Ectodermal cell (in vitro differentiated cells): ENCODE measurements around the gene LIPT2.

Experiments used
- H3K27ac ChIP-seq: 2 replicates; pipeline ENCODE4 v1.7.0; 2013; ENCODE audit warnings: mild to moderate bottlenecking, low read depth, low read length; ENCODE audit not compliant: insufficient read depth, poor library complexity, severe bottlenecking
- H3K27me3 ChIP-seq: 2 replicates; pipeline ENCODE4 v1.7.0; 2013; ENCODE audit warnings: mild to moderate bottlenecking, low read length; ENCODE audit not compliant: insufficient read depth, control insufficient read depth, poor library complexity, severe bottlenecking
- H3K36me3 ChIP-seq: one replicate; pipeline ENCODE4 v1.7.0; 2013; ENCODE audit warnings: low read length; ENCODE audit not compliant: control insufficient read depth, insufficient read depth
- H3K4me1 ChIP-seq: one replicate; pipeline ENCODE4 v1.7.0; 2013; ENCODE audit warnings: low read length; ENCODE audit not compliant: control insufficient read depth, insufficient read depth
- H3K4me3 ChIP-seq: 2 replicates; pipeline ENCODE4 v1.7.0; 2013; ENCODE audit warnings: low read depth, low read length, control low read depth; ENCODE audit not compliant: insufficient read depth
- H3K9me3 ChIP-seq: 2 replicates; pipeline ENCODE4 v1.7.0; 2013; ENCODE audit warnings: mild to moderate bottlenecking, low read length, moderate library complexity; ENCODE audit not compliant: control insufficient read depth
- WGBS, 2 experiments: methylation state at CpG; one replicate each; pipeline ENCODE4 v1.1.7; 2013; ENCODE audit warnings: missing lambda C conversion rate in 2 of 2; 5-methylcytosine and 5-hydroxymethylcytosine counted together

Gene LIPT2

DNA sequence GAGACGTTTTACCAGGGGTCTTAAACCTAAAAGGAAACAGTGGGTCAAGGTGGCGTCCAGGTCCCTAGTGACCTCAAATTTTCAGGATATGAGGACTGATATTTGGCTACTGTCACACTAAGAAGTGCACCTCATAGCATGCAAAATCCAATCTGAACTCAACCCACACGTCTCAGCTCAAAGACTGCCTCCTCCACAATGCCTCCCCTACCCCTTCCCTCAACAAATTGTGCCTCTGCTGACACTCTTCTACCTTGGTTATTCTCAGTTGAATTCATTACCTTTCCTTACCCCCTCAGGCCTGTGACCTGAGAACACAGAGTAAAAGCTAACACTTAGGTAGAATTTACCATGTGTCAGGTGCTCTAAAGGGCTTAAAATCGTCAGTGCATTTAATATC lies 12.4 kb upstream of the LIPT2 start:
- Histone ChIP-seq H3K36me3 (no peaks in the 10 kb centered on the region), H3K27me3 (no peaks in the 10 kb centered on the region), H3K4me3 (no peak overlapping the region), H3K4me1 (no peaks in the 10 kb centered on the region), H3K27ac (no peak overlapping the region), H3K9me3 (peaks cover 8% of the 10 kb centered on the region)
- 88 to 89% methylated on average over 4 of the region's 4 CpGs for WGBS, 2 experiments

DNA sequence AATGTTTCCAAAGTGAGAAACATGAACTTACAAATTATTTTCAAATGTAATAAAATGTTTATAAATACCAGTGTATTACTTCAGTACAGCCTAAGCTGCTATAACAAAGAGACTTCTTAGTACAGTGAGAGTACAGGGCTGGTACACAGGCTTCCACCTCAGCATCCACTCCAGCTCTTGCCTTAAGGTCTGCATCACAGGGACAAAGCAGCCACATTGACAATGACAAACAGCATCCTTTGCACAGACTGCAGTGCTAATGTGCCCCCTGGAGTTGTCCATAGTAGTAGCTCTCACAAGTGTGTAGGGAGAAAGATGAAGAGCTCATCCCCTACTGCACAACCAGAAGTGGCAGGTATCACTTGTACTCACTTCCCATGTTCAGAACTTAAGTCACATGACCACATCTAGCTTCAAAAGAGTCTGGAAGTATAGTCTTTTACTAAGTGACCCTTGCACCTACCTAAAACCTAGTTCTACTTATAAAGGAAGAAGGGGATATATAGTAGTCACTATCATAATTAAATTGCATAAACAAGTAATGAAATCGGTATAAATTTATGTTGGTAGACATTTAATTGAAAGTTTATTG lies 10.7 kb upstream of the LIPT2 start:
- H3K4me3 ChIP-seq: no peak overlapping the region
- no peaks in the 10 kb centered on the region for H3K4me1 ChIP-seq
- no peaks in the 10 kb centered on the region for H3K36me3 ChIP-seq
- H3K9me3 ChIP-seq: peaks cover 8% of the 10 kb centered on the region
- H3K27ac ChIP-seq: no peak overlapping the region
- no peaks in the 10 kb centered on the region for H3K27me3 ChIP-seq
- WGBS, 2 experiments: 100% methylated on average over 1 of the region's 1 CpG

DNA sequence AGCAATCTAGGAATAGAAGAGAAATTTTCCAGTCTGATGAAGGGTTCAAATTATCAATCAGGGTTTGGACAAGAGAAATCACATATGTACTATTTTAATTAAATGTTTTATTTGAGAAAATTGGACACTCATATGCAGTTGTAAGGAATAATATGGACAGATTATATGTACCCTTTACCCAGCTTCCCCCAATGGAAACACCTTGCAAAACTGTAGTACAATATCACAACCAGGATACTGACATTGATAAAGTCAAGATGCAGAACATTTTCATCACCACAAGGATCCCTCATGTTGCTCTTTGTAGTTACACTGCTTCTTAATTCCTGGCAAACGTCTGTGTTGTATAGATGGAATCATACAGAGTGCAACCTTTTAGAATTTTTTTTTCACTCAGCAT lies 1.4 kb upstream of the LIPT2 start:
- H3K27me3 ChIP-seq: no peaks in the 10 kb centered on the region
- no peak overlapping the region for H3K27ac ChIP-seq
- H3K9me3 ChIP-seq: no peaks in the 10 kb centered on the region
- no peaks in the 10 kb centered on the region for H3K36me3 ChIP-seq
- no peak overlapping the region for H3K4me3 ChIP-seq
- no peaks in the 10 kb centered on the region for H3K4me1 ChIP-seq
- 100% methylated on average over 1 of the region's 1 CpG for WGBS, 2 experiments

DNA sequence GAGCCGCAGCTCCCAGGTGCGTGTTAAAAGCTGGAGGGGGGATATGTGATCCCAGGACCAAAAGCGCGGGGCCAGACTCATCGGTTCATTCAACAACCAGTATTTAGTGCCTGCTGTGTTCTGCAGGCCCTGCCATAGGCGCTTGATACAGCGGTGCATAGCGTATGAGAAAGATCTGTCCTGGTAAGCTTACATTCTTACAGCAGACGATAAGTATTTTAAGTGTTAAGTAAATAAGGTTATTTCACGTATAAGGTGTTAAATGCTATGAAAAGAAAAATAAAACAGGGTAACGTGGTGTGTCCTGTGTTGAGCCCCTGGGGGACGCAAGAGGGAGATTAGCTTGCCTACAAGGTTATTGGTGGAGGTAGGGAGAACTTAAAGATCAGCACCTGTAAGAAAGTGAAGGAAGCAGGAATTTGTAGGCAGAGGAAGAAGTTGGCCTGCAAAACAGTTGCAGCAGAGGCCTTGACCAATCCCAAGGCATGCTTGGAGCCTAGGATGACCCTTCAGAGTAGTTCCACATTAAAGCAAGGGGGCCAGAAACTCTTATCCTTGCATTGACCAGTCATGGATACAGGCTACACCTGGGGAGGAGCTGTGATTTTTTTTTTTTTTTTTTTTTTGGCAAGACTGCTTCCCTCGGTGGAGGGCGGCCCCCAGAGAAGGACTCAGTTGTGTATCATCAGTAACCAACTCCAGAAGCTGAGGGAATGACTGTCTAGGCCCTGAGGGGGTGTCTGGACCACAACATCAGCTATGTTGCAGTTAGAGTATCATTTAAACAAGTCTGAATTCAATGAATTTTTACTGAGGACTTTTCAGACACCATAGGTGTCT lies 487 bp upstream of the LIPT2 start:
- peak overlapping the region; percentile 96 for H3K27ac ChIP-seq
- no peaks in the 10 kb centered on the region for H3K9me3 ChIP-seq
- peak overlapping the region; percentile 89 for H3K4me3 ChIP-seq
- no peaks in the 10 kb centered on the region for H3K4me1 ChIP-seq
- H3K27me3 ChIP-seq: no peaks in the 10 kb centered on the region
- WGBS, 2 experiments: 13 to 15% methylated on average over 14 of the region's 14 CpGs
- no peaks in the 10 kb centered on the region for H3K36me3 ChIP-seq

DNA sequence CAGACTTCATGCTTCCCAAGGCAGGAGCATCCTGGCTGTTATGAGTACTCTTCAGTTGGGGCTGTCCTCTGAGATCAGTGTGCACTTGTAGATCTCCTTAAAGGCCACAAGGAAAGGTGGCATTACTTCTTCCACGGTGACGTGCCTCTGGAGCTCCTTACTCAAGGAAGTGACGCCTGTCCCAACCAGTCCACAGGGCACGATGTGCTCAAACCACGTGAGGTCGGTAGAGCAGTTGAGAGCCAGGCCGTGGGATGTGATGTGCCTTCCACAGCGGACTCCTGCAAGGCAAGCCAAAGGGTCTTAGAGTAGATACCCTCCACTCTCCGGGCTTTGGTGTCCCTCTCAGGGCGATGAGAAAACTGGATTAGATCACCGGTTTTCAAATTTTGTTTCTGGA lies 1.4 kb downstream of the LIPT2 start:
- WGBS, 2 experiments: 95 to 96% methylated on average over 11 of the region's 11 CpGs
- H3K4me1 ChIP-seq: no peaks in the 10 kb centered on the region
- H3K27ac ChIP-seq: no peak overlapping the region
- no peaks in the 10 kb centered on the region for H3K9me3 ChIP-seq
- no peaks in the 10 kb centered on the region for H3K36me3 ChIP-seq
- no peak overlapping the region for H3K4me3 ChIP-seq
- no peaks in the 10 kb centered on the region for H3K27me3 ChIP-seq

DNA sequence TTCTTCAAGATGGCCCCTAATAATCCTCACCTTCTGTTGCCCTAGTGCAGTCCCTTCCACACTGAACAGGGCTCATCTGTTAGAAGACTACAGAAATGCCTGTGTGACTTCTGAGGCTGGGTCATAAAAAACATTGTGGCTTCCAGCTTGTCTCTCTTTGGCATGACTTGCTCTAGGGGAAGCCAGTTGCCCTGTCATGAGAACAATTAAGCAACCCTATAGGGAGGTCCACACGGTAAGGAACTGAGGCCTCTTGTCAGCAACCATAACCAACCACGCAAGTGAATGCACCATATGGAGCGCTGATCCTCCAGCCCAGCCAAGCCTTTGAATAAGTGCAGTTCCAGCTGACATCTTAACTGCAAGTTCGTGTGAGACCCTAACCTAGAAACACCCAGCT lies 2.6 kb downstream of the LIPT2 start:
- Histone ChIP-seq H3K36me3 (no peaks in the 10 kb centered on the region), H3K4me1 (no peaks in the 10 kb centered on the region)
- 91 to 93% methylated on average over 4 of the region's 4 CpGs for WGBS, 2 experiments

DNA sequence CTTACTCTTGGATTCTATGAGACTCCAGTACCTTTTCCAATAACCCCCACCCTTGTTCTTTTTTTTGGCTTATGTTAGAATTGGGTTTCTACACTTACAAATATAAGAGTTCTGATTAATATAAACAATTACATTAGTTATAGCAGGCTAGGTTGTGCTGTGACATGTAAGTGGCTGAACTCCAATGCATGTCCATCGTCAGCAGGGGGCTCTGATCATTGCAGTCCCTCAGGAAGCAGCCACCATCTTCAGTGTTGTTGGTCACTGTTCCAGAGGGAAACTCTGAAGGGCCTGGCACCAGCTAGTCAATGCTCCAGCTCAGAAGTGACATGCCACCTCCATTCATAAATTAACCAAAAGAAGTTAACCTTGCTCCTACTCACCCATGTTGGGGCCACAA lies 5.6 kb downstream of the LIPT2 start:
- no peaks in the 10 kb centered on the region for H3K36me3 ChIP-seq
- H3K4me3 ChIP-seq: no peak overlapping the region
- H3K27ac ChIP-seq: no peak overlapping the region
- WGBS, 2 experiments: 78 to 91% methylated on average over 1 of the region's 1 CpG
- no peaks in the 10 kb centered on the region for H3K27me3 ChIP-seq
- no peaks in the 10 kb centered on the region for H3K4me1 ChIP-seq
- no peaks in the 10 kb centered on the region for H3K9me3 ChIP-seq

More for the DNA sequence above, 2.6 kb downstream of the LIPT2 start:
- Histone ChIP-seq H3K27me3 (no peaks in the 10 kb centered on the region), H3K4me3 (no peak overlapping the region), H3K9me3 (no peaks in the 10 kb centered on the region), H3K27ac (no peak overlapping the region)

DNA sequence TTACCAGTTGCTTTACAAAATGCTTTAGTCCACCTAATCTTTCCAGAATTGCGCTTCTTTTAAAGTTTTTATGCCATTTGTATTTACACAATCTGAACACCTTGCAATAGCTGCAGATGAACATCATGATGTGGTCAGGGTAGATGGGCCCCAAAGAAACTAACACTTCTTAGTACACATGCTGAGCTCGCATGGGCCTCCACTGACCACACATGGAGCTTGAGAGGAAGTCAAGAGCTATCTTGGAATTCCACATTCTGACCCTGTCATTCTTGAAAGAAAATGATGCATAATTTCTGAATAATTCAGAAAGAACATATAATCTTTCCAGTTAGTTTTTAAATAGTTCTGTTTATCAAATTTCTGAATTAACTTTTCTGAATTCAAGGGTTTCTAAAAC lies 7.7 kb downstream of the LIPT2 start:
- no peaks in the 10 kb centered on the region for H3K9me3 ChIP-seq
- no peak overlapping the region for H3K4me3 ChIP-seq
- 88 to 95% methylated on average over 2 of the region's 2 CpGs for WGBS, 2 experiments

DNA sequence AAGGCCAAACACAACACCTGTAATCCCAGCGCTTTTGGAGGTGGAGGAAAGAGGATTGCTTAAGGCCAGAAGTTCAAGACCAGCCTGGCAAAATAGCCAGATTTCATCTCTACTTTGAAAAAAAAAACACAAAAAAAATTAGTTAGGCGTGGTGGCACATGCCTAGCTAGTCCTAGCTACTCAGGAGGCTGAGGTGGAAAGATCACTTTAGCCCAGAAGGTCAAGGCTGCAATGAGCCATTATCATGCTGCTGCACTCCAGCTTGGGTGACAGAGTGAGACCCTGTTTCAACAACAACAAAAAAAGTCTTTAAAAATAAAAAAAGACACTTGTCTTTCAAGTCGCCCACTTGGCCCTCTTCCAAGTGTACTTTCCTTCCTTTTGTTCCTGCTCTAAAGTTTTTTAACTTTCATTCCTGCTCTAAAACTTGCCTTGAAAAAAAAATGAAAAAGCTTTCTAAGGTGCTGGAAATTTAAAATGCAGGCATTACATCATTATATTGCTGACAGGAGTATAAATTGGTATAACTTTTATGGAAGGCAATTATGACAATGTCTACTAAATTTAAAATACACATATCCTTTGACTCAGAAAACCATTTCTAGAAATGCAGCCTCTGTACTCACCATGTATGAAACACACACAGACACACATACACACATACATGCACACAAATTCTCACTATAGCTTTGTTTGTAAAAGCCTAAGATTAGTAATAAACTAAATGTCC lies 12.7 kb downstream of the LIPT2 start:
- no peak overlapping the region for H3K4me3 ChIP-seq
- 94% methylated on average over 3 of the region's 3 CpGs for WGBS, 2 experiments
- no peaks in the 10 kb centered on the region for H3K27me3 ChIP-seq
- no peak overlapping the region for H3K27ac ChIP-seq
- H3K36me3 ChIP-seq: no peaks in the 10 kb centered on the region
- H3K4me1 ChIP-seq: no peaks in the 10 kb centered on the region
- H3K9me3 ChIP-seq: no peaks in the 10 kb centered on the region

More for the DNA sequence above, 7.7 kb downstream of the LIPT2 start:
- Histone ChIP-seq H3K27ac (no peak overlapping the region), H3K4me1 (no peaks in the 10 kb centered on the region), H3K36me3 (no peaks in the 10 kb centered on the region), H3K27me3 (no peaks in the 10 kb centered on the region)

DNA sequence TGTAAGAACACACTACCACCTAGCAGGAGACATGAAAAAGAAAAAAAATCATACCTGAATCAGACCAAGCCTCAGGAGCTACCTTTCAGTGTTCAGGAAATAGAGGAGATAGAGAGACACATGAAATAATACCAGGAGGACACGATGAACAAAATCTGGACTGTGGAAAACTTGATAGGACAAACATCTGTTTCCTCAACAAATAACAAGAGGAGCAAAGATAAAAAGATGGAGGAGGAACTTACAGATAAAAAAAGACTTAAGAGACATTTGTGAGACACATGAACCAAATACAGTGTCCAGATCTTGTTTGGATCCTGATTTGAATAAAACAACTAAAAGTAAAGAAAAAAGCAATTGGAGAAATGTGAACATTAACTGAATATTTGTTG lies 13.8 kb downstream of the LIPT2 start:
- Histone ChIP-seq H3K27me3 (no peaks in the 10 kb centered on the region), H3K9me3 (no peaks in the 10 kb centered on the region), H3K4me3 (no peak overlapping the region), H3K36me3 (no peaks in the 10 kb centered on the region), H3K4me1 (no peaks in the 10 kb centered on the region), H3K27ac (no peak overlapping the region)
- WGBS, 2 experiments: 94 to 100% methylated on average over 1 of the region's 1 CpG
